Chondrocyte (in vitro differentiated cells): ENCODE measurements around the gene ELK1. TPM values are rescaled to one million over a fixed set of nuclear protein-coding genes. Genes with fewer than 3 reads are reported as not detected.

Experiments
- DNase-seq: peaks from one replicate; pipeline ENCODE4 v3.0.0; 2021; ENCODE audit warnings: mixed read lengths, low spot score
- H3K27ac Mint-ChIP-seq: one replicate; pipeline ENCODE4 v1.8.0; 2021; ENCODE audit warnings: mild to moderate bottlenecking, moderate library complexity, mixed read lengths; ENCODE audit not compliant: unreplicated experiment
- H3K27me3 Mint-ChIP-seq: 2 replicates; pipeline ENCODE4 v1.8.0; 2021; ENCODE audit warnings: low read depth, mixed read lengths
- H3K36me3 Mint-ChIP-seq: 2 replicates; pipeline ENCODE4 v1.8.0; 2021; ENCODE audit warnings: low read depth, mixed read lengths
- H3K4me1 Mint-ChIP-seq: 2 replicates; pipeline ENCODE4 v1.8.0; 2021; ENCODE audit warnings: low read depth, mild to moderate bottlenecking, mixed read lengths
- H3K4me3 Mint-ChIP-seq: one replicate; pipeline ENCODE4 v1.8.0; 2021; ENCODE audit warnings: mild to moderate bottlenecking, moderate library complexity, mixed read lengths; ENCODE audit not compliant: unreplicated experiment
- H3K9me3 Mint-ChIP-seq: 2 replicates; pipeline ENCODE4 v1.8.0; 2021; ENCODE audit warnings: low read depth, mixed read lengths
- total RNA-seq: library from RNA; stranded (reverse); gene quantifications from 3 replicates; pipeline ENCODE4 v1.2.1, GENCODE V29; 2021
- TF ChIP-seq, protein P1 (sequence below): fragments of 200-600 bp; sonication (generic); IDR thresholded peaks from 2 replicates; pipeline ENCODE4 v1.5.0; 2021; ENCODE audit warnings: antibody characterized with exemption, mild to moderate bottlenecking, moderate library complexity

ELK1 gene
- total RNA-seq, 1 donor from 2014 or later = 32.6 TPM

GRCh38 chrX:47661539-47661938 lies 11.2 kb upstream of the ELK1 start:
- no peaks in the 10 kb centered on the region for H3K27me3 Mint-ChIP-seq
- TF ChIP-seq, protein P1, sequence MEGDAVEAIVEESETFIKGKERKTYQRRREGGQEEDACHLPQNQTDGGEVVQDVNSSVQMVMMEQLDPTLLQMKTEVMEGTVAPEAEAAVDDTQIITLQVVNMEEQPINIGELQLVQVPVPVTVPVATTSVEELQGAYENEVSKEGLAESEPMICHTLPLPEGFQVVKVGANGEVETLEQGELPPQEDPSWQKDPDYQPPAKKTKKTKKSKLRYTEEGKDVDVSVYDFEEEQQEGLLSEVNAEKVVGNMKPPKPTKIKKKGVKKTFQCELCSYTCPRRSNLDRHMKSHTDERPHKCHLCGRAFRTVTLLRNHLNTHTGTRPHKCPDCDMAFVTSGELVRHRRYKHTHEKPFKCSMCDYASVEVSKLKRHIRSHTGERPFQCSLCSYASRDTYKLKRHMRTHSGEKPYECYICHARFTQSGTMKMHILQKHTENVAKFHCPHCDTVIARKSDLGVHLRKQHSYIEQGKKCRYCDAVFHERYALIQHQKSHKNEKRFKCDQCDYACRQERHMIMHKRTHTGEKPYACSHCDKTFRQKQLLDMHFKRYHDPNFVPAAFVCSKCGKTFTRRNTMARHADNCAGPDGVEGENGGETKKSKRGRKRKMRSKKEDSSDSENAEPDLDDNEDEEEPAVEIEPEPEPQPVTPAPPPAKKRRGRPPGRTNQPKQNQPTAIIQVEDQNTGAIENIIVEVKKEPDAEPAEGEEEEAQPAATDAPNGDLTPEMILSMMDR = no peak
- peaks cover 14% of the 10 kb centered on the region for H3K9me3 Mint-ChIP-seq
- H3K36me3 Mint-ChIP-seq = peaks cover under 1% of the 10 kb centered on the region
- peaks cover 19% of the 10 kb centered on the region for H3K4me1 Mint-ChIP-seq
- H3K27ac Mint-ChIP-seq = no peak overlapping the region
- H3K4me3 Mint-ChIP-seq = no peak overlapping the region
- DNase-seq = no peak

DNA sequence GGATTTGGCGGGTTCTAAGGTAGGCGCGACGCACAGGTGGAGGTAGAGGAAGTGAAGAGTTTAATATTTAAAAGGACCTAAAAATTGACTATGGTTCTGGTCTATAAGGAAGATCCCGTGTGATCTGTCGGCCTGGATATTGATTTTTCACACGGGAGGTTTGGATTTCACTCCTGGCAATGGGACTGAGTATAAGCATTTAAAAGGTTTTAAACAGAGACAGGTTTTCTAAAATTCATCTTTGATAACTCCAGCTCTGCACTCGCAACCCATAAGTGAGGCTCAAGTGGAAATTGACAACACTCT lies 9.0 kb upstream of the ELK1 start:
- H3K27ac Mint-ChIP-seq = peak overlapping the region; percentile 99
- peaks cover 14% of the 10 kb centered on the region for H3K9me3 Mint-ChIP-seq

GRCh38 chrX:47658684-47659420 lies 8.5 kb upstream of the ELK1 start, which contains the start of gene UXT:
Gene UXT (minus strand): TSS chrX:47659180. CDS start chrX:47658927, 253 bp downstream.
- peak within 1 kb of the TSS; percentile 99 for H3K27ac Mint-ChIP-seq
- H3K27me3 Mint-ChIP-seq = no peaks in the 10 kb centered on the region
- H3K9me3 Mint-ChIP-seq = peaks cover 13% of the 10 kb centered on the region
- TF ChIP-seq, protein P1 = no peak
- peak; percentile 95 for DNase-seq
- H3K4me3 Mint-ChIP-seq = peak within 1 kb of the TSS; percentile 85
- H3K36me3 Mint-ChIP-seq = peaks cover 6% of the 10 kb centered on the region
- H3K4me1 Mint-ChIP-seq = peaks cover 19% of the 10 kb centered on the region

More for the DNA sequence above, 9.0 kb upstream of the ELK1 start:
- TF ChIP-seq, protein P1 = no peak
- Mint-ChIP-seq H3K36me3 (peaks cover 6% of the 10 kb centered on the region), H3K4me1 (peaks cover 19% of the 10 kb centered on the region), H3K4me3 (peak overlapping the region; percentile 85), H3K27me3 (no peaks in the 10 kb centered on the region)
- no peak for DNase-seq

DNA sequence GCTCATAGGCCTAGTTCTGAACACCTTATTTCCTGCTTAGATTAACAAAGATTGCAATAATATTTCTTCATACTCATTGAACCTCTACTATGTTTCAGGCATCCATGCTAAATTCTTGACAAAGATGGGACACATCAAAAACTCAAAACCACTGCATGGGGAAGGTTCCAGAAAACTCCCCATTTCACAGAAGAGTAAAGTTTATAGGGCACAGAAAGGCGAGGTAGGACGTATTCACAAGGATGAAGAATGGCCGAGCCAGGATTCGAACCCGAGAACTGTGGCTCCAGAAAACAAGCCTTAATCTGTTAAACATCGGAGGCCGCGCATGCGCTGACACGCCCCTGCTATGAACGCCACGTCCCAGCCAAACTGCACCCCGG lies 7.9 kb upstream of the ELK1 start:
- no peak for DNase-seq
- peaks cover 10% of the 10 kb centered on the region for H3K9me3 Mint-ChIP-seq
- TF ChIP-seq, protein P1 = no peak
- peak overlapping the region; percentile 85 for H3K4me3 Mint-ChIP-seq
- peaks cover 19% of the 10 kb centered on the region for H3K4me1 Mint-ChIP-seq
- peaks cover 6% of the 10 kb centered on the region for H3K36me3 Mint-ChIP-seq
- peak overlapping the region; percentile 99 for H3K27ac Mint-ChIP-seq
- H3K27me3 Mint-ChIP-seq = no peaks in the 10 kb centered on the region

DNA sequence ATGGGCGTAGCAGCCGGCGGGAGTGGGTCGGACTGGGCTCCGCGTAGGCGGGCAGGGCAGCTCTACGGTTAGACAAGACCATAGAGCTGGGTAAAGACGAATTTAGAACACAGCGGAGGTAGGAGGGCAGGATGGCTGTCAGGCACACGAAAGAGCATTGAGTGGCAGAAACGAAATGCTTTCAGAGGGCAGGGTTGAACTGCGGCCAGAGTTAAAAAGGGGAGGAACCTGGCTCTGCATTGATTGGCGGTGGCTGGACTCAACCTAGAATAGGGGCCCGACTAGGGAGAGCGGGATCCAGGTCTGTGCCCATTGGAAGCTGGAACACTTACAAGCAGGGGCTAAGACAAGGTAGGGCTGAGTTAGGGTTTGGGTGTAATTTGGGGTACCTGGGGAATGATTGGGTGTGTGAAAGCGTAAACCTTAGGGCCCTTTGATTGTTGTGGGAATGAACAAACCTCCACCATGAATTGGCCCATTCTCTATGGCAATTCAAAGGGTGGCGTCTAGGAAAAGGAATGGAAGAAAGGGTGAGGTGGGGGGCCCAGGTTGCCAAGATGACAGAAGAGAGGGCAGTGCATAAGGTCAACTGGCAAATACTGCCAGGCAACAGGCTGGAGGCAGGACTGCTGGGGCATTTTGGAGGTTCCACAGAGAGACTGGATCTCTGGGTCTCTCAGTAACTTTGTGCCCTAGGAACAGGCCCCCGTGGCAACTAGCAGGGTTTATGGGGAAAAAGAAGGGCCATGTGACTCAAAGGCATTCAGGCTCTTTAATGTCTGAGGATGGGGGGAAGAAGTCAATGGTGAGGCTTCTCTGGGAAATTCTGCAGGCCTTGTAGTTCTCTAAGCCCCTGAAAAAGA lies 911 bp upstream of the ELK1 start:
- H3K27me3 Mint-ChIP-seq = no peaks in the 10 kb centered on the region
- no peak for DNase-seq
- TF ChIP-seq, protein P1 = no peak
- H3K27ac Mint-ChIP-seq = peak overlapping the region; percentile 96
- peaks cover 25% of the 10 kb centered on the region for H3K4me1 Mint-ChIP-seq
- peaks cover 3% of the 10 kb centered on the region for H3K9me3 Mint-ChIP-seq
- H3K36me3 Mint-ChIP-seq = peaks cover 3% of the 10 kb centered on the region
- H3K4me3 Mint-ChIP-seq = peak overlapping the region; percentile 78
